Naive thymus-derived CD4-positive, alpha-beta T cell (primary cell): ENCODE data around the gene ATOH8. TPM values are rescaled to one million over a fixed set of nuclear protein-coding genes. Genes with fewer than 3 reads are reported as not detected.

Experiments used
- ATAC-seq: fragments of 150-1000 bp; cut with Tn5 transposase; 2 replicates; pipeline ENCODE4 v1.10.0; 2021; ENCODE audit warnings: mild to moderate bottlenecking, moderate library complexity
- CTCF ChIA-PET: fragments of 350-600 bp; sonication (Branson Sonifier 250); formaldehyde crosslinking; loops from one replicate; lab custom pipeline; 2021; ENCODE audit warnings: antibody characterized with exemption; lab: Charles Lee
- POLR2A ChIA-PET: fragments of 350-600 bp; sonication (Branson Sonifier 250); formaldehyde crosslinking; loops from one replicate; lab custom pipeline; 2021; ENCODE audit warnings: antibody characterized with exemption, inconsistent platforms; lab: Charles Lee
- DNase-seq, 9 donors: peaks; one replicate each; pipeline versions ENCODE4 v3.0.0 to v3.0.0-alpha.2; 2020 to 2022; ENCODE audit warnings: mixed read lengths in 1 of 9
- H3K27ac ChIP-seq: one replicate; pipeline ENCODE4 v1.7.0; 2013; ENCODE audit warnings: mild to moderate bottlenecking, low read depth, low read length, moderate library complexity
- H3K27me3 ChIP-seq, 2 donors: one replicate each; pipeline ENCODE4 v1.7.0; 2013; ENCODE audit warnings: low read length in 2 of 2, mild to moderate bottlenecking in 2 of 2, moderate library complexity in 2 of 2; ENCODE audit not compliant: control insufficient read depth in 2 of 2, insufficient read depth in 2 of 2
- H3K36me3 ChIP-seq, 3 experiments: 1 replicate in 2 of 3; 2 replicates in 1 of 3; pipeline ENCODE4 v1.7.0; 2013; ENCODE audit warnings: low read length in 3 of 3, mild to moderate bottlenecking in 3 of 3, moderate library complexity in 1 of 3; ENCODE audit not compliant: insufficient read depth in 3 of 3, control insufficient read depth in 2 of 3
- H3K4me1 ChIP-seq, 2 donors: one replicate each; pipeline ENCODE4 v1.7.0; 2013; ENCODE audit warnings: low read length in 2 of 2, mild to moderate bottlenecking in 2 of 2, moderate library complexity in 1 of 2; ENCODE audit not compliant: control insufficient read depth in 2 of 2, insufficient read depth in 2 of 2
- H3K4me3 ChIP-seq: 2 replicates; pipeline ENCODE4 v1.7.0; 2013; ENCODE audit warnings: mild to moderate bottlenecking, low read length
- H3K9me3 ChIP-seq, 3 experiments: 1 replicate in 2 of 3; 2 replicates in 1 of 3; pipeline ENCODE4 v1.7.0; 2013; ENCODE audit warnings: low read length in 3 of 3; ENCODE audit not compliant: control insufficient read depth in 2 of 3
- H3K27ac Mint-ChIP-seq, 9 donors: one replicate each; pipeline ENCODE4 v1.8.0; 2020 to 2022; ENCODE audit warnings: mixed read lengths in 9 of 9, mild to moderate bottlenecking in 8 of 9, moderate library complexity in 5 of 9, inconsistent platforms in 2 of 9
- H3K27me3 Mint-ChIP-seq, 5 donors: one replicate each; pipeline ENCODE4 v1.8.0; 2021 to 2022; ENCODE audit warnings: mixed read lengths in 5 of 5, mild to moderate bottlenecking in 1 of 5
- H3K36me3 Mint-ChIP-seq, 5 donors: one replicate each; pipeline ENCODE4 v1.8.0; 2020 to 2022; ENCODE audit warnings: mixed read lengths in 5 of 5, mild to moderate bottlenecking in 3 of 5, inconsistent platforms in 1 of 5
- H3K4me1 Mint-ChIP-seq, 7 donors: one replicate each; pipeline ENCODE4 v1.8.0; 2020 to 2022; ENCODE audit warnings: mixed read lengths in 7 of 7, mild to moderate bottlenecking in 3 of 7, inconsistent platforms in 1 of 7
- H3K4me3 Mint-ChIP-seq, 10 donors: one replicate each; pipeline ENCODE4 v1.8.0; 2020 to 2022; ENCODE audit warnings: mild to moderate bottlenecking in 10 of 10, mixed read lengths in 10 of 10, moderate library complexity in 6 of 10, inconsistent platforms in 2 of 10
- H3K9me3 Mint-ChIP-seq, 11 donors: one replicate each; pipeline ENCODE4 v1.8.0; 2020 to 2022; ENCODE audit warnings: mixed read lengths in 11 of 11, mild to moderate bottlenecking in 4 of 11, inconsistent platforms in 1 of 11, moderate library complexity in 1 of 11
- intact Hi-C, 2 donors: fragments of 100-400 bp; cut with micrococcal nuclease; formaldehyde crosslinking; loops; one replicate each; pipeline ENCODE4 v1.15.1; 2023
- polyA plus RNA-seq, 2 donors: library from polyadenylated mRNA; unstranded; fragments of 300-500 nt; fragmentation: Illumina TruSeq; gene quantifications; one replicate each; pipeline ENCODE4 v1.2.3, GENCODE V29; 2021
- total RNA-seq, 6 experiments: library from RNA in 5 of 6; stranded (reverse) in 5 of 6; gene quantifications; 1 replicate in 5 of 6; 2 replicates in 1 of 6; pipeline ENCODE4 v1.2.3 and lab custom pipeline; 2021 to 2026

The ATOH8 gene
- total and polyA plus RNA-seq, 7 experiments from 2014 or later: 0.42 to 0.73 TPM; not detected in 5

DNA sequence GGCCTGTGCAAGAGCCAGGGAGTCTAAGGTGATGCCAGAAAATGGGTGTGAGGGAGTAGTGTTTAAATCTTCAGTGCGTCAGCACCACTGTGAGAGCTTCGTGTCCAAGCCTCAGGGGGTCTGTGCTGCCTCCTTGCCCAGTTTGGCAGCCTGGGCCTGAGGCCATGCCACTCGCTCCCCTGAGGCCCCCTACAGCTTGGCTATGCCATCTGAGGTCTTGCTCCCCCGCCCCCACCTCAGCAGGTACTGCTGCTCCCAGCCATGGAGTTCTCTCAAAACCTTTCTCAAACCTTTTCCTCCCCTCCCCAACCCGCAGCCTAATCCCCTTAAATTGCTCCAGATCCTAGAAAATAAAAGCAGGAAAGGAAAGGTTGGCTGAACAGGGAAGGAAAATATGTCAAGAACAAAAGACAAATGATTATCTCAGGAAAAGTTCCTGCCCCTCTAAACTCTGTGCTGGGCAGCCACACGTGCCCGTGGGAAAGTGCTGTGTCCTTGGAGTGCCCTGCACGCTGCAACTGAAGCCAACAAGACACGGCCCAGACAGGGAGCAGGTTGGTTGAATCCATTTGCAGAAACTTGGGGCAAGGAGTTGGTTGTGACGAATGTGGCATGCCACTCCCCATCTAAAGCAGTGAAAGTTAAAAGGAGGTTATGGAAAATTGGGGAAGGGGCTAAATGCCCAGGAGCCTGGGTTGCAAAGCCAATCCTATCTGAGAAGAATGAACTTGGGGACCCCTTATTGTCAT lies 61.2 kb downstream of the ATOH8 start:
- Mint-ChIP-seq H3K27me3 (peaks cover 0 to 31% (median 7%) of the 10 kb centered on the region in 5 donors), H3K4me1 (peaks cover 0 to 3% (median 0%) of the 10 kb centered on the region in 7 donors), H3K4me3 (no peak overlapping the region), H3K9me3 (no peaks in the 10 kb centered on the region), H3K36me3 (no peaks in the 10 kb centered on the region), H3K27ac (no peak overlapping the region)
- Histone ChIP-seq H3K36me3 (no peaks in the 10 kb centered on the region), H3K4me3 (no peak overlapping the region), H3K9me3 (no peaks in the 10 kb centered on the region), H3K4me1 (no peaks in the 10 kb centered on the region), H3K27ac (no peak overlapping the region), H3K27me3 (no peaks in the 10 kb centered on the region)
- intact Hi-C loops: loop anchor here (1.0 kb wide), 5 partner anchors 65 to 178 kb away; no protein-coding TSS in a partner anchor
- ChIA-PET CTCF (interaction anchor here (0.6 to 2.4 kb wide), 8 partner anchors 9 to 262 kb away, joined by 3 to 14 read pairs (median 3); no protein-coding TSS in a partner anchor), POLR2A (no interaction called here)
- ATAC-seq (no peak), DNase-seq (peak in 1 of 9 donors; percentile 10)

- Histone ChIP-seq H3K36me3 (no peaks in the 10 kb centered on the region), H3K9me3 (no peaks in the 10 kb centered on the region), H3K4me3 (no peak overlapping the region), H3K27ac (no peak overlapping the region), H3K27me3 (no peaks in the 10 kb centered on the region), H3K4me1 (no peaks in the 10 kb centered on the region)
- intact Hi-C loops: no loop called here
- ATAC-seq (no peak), DNase-seq (peak in 1 of 9 donors; percentile 16)
- no peak overlapping the region for H3K27ac Mint-ChIP-seq
- POLR2A ChIA-PET: interaction anchor here (0.6 kb wide), 1 partner anchor 549 kb away, joined by 3 read pairs; no protein-coding TSS in a partner anchor
- H3K9me3 Mint-ChIP-seq: no peaks in the 10 kb centered on the region
- H3K27me3 Mint-ChIP-seq: peaks cover 0 to 51% (median 0%) of the 10 kb centered on the region in 5 donors
- CTCF ChIA-PET: interaction anchor here (2.0 kb wide), 1 partner anchor 258 kb away, joined by 8 read pairs; no protein-coding TSS in a partner anchor
- no peak overlapping the region for H3K4me3 Mint-ChIP-seq
- H3K36me3 Mint-ChIP-seq: no peaks in the 10 kb centered on the region
- no peaks in the 10 kb centered on the region for H3K4me1 Mint-ChIP-seq
Observed at GRCh38 chr2:85819811-85820510, 66.2 kb downstream of the ATOH8 start.

DNA sequence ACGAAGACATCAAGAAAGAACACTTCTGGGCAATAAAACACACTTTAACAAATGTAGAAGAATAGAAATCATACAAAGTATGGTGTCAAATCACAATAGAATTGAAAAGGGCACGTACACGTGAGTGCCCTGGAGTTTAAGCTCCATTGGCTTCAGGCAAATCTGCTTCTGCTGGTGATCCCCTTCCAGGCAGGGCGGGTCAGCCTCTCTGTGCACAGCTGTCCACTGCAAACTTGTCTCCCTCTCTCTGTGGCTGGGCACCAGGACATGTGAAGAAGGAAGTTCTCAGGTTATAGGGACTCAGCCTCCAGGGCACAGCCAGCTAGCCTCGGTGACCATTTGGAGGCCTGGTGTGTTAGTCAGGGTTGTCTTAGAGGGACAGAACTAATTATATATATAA lies 69.0 kb downstream of the ATOH8 start:
- Mint-ChIP-seq H3K9me3 (no peaks in the 10 kb centered on the region), H3K36me3 (no peaks in the 10 kb centered on the region), H3K27me3 (peaks cover 0 to 57% (median 0%) of the 10 kb centered on the region in 5 donors), H3K4me1 (peaks cover 5 to 10% (median 6%) of the 10 kb centered on the region in 7 donors), H3K27ac (no peak overlapping the region), H3K4me3 (no peak overlapping the region)
- ChIA-PET CTCF (interaction anchor here (0.7 kb wide), 1 partner anchor 71 kb away, joined by 4 read pairs; no protein-coding TSS in a partner anchor), POLR2A (interaction anchor here (1.3 kb wide), 1 partner anchor 66 kb away, joined by 3 read pairs; the partner anchor contains the start of gene ST3GAL5)
- Histone ChIP-seq H3K36me3 (no peaks in the 10 kb centered on the region), H3K4me1 (peaks cover 3 to 4% of the 10 kb centered on the region in 2 donors), H3K4me3 (no peak overlapping the region), H3K9me3 (no peaks in the 10 kb centered on the region), H3K27ac (no peak overlapping the region), H3K27me3 (no peaks in the 10 kb centered on the region)
- no peak for DNase-seq
- intact Hi-C loops: no loop called here
- ATAC-seq: no peak

- ChIA-PET POLR2A (interaction anchor here (1.4 kb wide), 1 partner anchor 63 kb away, joined by 6 read pairs; no protein-coding TSS in a partner anchor), CTCF (interaction anchor here (0.9 to 9.3 kb wide), 3 partner anchors 65 to 255 kb away, joined by 3 to 219 read pairs (median 38); partner anchors contain the start of gene ST3GAL5)
- H3K27me3 ChIP-seq: no peaks in the 10 kb centered on the region
- H3K4me3 ChIP-seq: no peak overlapping the region
- DNase-seq: no peak
- H3K9me3 ChIP-seq: no peaks in the 10 kb centered on the region
- peaks cover 0 to 52% (median 0%) of the 10 kb centered on the region in 5 donors for H3K27me3 Mint-ChIP-seq
- peaks cover 4 to 5% of the 10 kb centered on the region in 2 donors for H3K4me1 ChIP-seq
- intact Hi-C loops: no loop called here
- H3K4me3 Mint-ChIP-seq: no peak overlapping the region
- ATAC-seq: no peak
- H3K36me3 ChIP-seq: no peaks in the 10 kb centered on the region
- H3K9me3 Mint-ChIP-seq: no peaks in the 10 kb centered on the region
- no peak overlapping the region for H3K27ac Mint-ChIP-seq
- no peak overlapping the region for H3K27ac ChIP-seq
- peaks cover 12 to 16% (median 15%) of the 10 kb centered on the region in 7 donors for H3K4me1 Mint-ChIP-seq
- H3K36me3 Mint-ChIP-seq: no peaks in the 10 kb centered on the region
Observed at GRCh38 chr2:85823951-85824350, 70.2 kb downstream of the ATOH8 start.

GRCh38 chr2:85826990-85827878 lies 73.4 kb downstream of the ATOH8 start:
- H3K9me3 ChIP-seq: no peaks in the 10 kb centered on the region
- DNase-seq: peak; percentile 64 to 83 (median 79)
- no peak overlapping the region for H3K27ac ChIP-seq
- intact Hi-C loops: loop anchor here (1.0 kb wide), 6 partner anchors 26 to 278 kb away; partner anchors contain the start of gene POLR1A (in 1 of the 2)
- Mint-ChIP-seq H3K27ac (peak overlapping the region in 8 of 9 donors; percentile 7 to 70 (median 63)), H3K4me3 (peak overlapping the region in 7 of 10 donors; percentile 8 to 65 (median 55)), H3K9me3 (peaks cover 0 to 3% (median 0%) of the 10 kb centered on the region in 11 donors), H3K36me3 (no peaks in the 10 kb centered on the region), H3K27me3 (peaks cover 0 to 31% (median 0%) of the 10 kb centered on the region in 5 donors), H3K4me1 (peaks cover 18 to 31% (median 25%) of the 10 kb centered on the region in 7 donors)
- ATAC-seq: peak; percentile 99
- peaks cover 4 to 5% of the 10 kb centered on the region in 2 donors for H3K4me1 ChIP-seq
- POLR2A ChIA-PET: interaction anchor here (0.7 to 2.1 kb wide), 6 partner anchors 24 to 596 kb away, joined by 3 to 16 read pairs (median 5); partner anchors contain the start of gene ST3GAL5
- H3K27me3 ChIP-seq: no peaks in the 10 kb centered on the region
- CTCF ChIA-PET: interaction anchor here (0.6 to 9.3 kb wide), 32 partner anchors 9 to 527 kb away, joined by 3 to 219 read pairs (median 4); partner anchors contain the start of gene ST3GAL5
- no peaks in the 10 kb centered on the region for H3K36me3 ChIP-seq
- H3K4me3 ChIP-seq: peak overlapping the region; percentile 49
